DOHH2 (cell line): Measurements from ENCODE around the gene CHI3L1.

Source experiments
- H3F3A ChIP-seq: fragments of 200-600 bp; sonication (generic), shearing (Covaris generic); 2 replicates; pipeline ENCODE4 v1.6.0; 2016; ENCODE audit warnings: antibody characterized with exemption, mild to moderate bottlenecking; ENCODE audit not compliant: control insufficient read depth, insufficient read depth
- H3K27ac ChIP-seq: fragments of 200-600 bp; sonication (generic); 2 replicates; pipeline ENCODE4 v1.5.1; 2014; ENCODE audit warnings: low read depth, mild to moderate bottlenecking, low read length, moderate library complexity
- H3K27me3 ChIP-seq: fragments of 200-600 bp; sonication (generic); 2 replicates; pipeline ENCODE4 v1.6.1; 2014; ENCODE audit warnings: mild to moderate bottlenecking, low read length, mixed read lengths; ENCODE audit not compliant: control insufficient read depth
- H3K36me3 ChIP-seq: fragments of 200-600 bp; sonication (generic); 2 replicates; pipeline ENCODE4 v1.6.1; 2014; ENCODE audit warnings: mild to moderate bottlenecking, low read length, moderate library complexity, mixed read lengths; ENCODE audit not compliant: control insufficient read depth
- H3K4me1 ChIP-seq: fragments of 200-600 bp; sonication (generic); 2 replicates; pipeline ENCODE4 v1.6.1; 2014; ENCODE audit warnings: mild to moderate bottlenecking, low read length, mixed read lengths; ENCODE audit not compliant: control insufficient read depth
- H3K4me2 ChIP-seq: fragments of 200-600 bp; sonication (generic); 2 replicates; pipeline ENCODE4 v1.6.0; 2014; ENCODE audit warnings: mild to moderate bottlenecking, low read length, moderate library complexity
- H3K4me3 ChIP-seq: fragments of 200-600 bp; sonication (generic); 2 replicates; pipeline ENCODE4 v1.5.1; 2014; ENCODE audit warnings: mild to moderate bottlenecking, low read length, mixed read lengths
- H3K79me2 ChIP-seq: fragments of 200-600 bp; sonication (generic); 2 replicates; pipeline ENCODE4 v1.6.1; 2014; ENCODE audit warnings: mild to moderate bottlenecking, low read length, mixed read lengths; ENCODE audit not compliant: control insufficient read depth
- H3K9me2 ChIP-seq: fragments of 200-600 bp; sonication (generic); replicated peaks from 2 replicates; pipeline ENCODE4 v1.6.1; 2014; ENCODE audit warnings: mild to moderate bottlenecking, low read length, mixed read lengths; ENCODE audit not compliant: control insufficient read depth
- H3K9me3 ChIP-seq: fragments of 200-600 bp; sonication (generic); 2 replicates; pipeline ENCODE4 v1.6.1; 2014; ENCODE audit warnings: antibody characterized with exemption, low read length, mixed read lengths; ENCODE audit not compliant: control insufficient read depth, insufficient read depth
- H4K20me1 ChIP-seq: fragments of 200-600 bp; sonication (generic); 2 replicates; pipeline ENCODE4 v1.6.0; 2014; ENCODE audit warnings: low read depth, mild to moderate bottlenecking, antibody characterized with exemption, low read length, moderate library complexity; ENCODE audit not compliant: control insufficient read depth, insufficient read depth
- EZH2phosphoT487 ChIP-seq: fragments of 200-600 bp; sonication (generic); IDR thresholded peaks from 2 replicates; pipeline ENCODE4 v1.6.1; 2017; ENCODE audit warnings: borderline replicate concordance, mild to moderate bottlenecking, antibody characterized with exemption, low read length, moderate library complexity, mixed read lengths
- TF ChIP-seq, protein P1 (sequence below): fragments of 200-600 bp; sonication (generic); IDR thresholded peaks from one replicate; pipeline ENCODE4 v1.5.1; 2014; ENCODE audit warnings: antibody characterized with exemption, mild to moderate bottlenecking, low read depth, low read length; ENCODE audit not compliant: poor library complexity, severe bottlenecking

CHI3L1 gene

DNA sequence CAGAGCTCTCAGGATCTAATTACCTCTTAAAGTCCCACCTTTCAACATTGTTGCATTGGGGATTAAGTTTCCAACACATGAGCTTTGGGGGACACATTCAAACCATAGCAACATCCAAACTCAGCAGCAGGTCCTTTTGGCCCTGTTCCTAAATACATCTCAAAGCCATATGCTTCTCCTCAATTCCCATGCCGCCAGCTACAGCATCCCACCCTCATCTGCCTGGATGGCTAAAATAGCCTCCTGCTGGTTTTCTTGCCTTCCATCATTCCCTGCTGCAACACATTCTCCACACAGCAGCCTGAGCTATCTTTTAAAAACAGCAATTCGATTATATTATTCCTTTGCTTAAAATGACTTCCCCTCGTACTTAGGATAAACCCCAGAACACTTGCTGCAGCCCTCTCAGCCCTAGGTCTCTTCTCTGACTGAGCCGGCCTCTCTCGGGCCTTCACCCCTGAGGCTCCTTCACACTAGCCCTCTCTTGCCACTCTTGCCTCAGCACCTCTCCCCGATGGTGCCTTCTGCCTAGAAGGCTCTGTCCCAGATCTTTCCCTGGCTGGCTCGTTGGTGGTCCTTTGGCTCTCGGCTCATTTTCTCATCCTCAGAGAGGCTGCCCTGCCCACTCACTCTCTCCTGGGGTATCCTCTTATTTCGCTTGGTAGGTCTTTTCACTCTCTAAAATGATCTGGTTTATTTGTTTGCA lies 27.4 kb downstream of the CHI3L1 start:
- Histone ChIP-seq H3K4me1 (no peaks in the 10 kb centered on the region), H3K9me3 (no peaks in the 10 kb centered on the region), H3K27me3 (peaks cover 35% of the 10 kb centered on the region), H3K27ac (no peak overlapping the region), H3K4me2 (no peak overlapping the region), H3K36me3 (no peaks in the 10 kb centered on the region), H3K79me2 (no peaks in the 10 kb centered on the region), H4K20me1 (no peaks in the 10 kb centered on the region), H3F3A (no peaks in the 10 kb centered on the region), H3K4me3 (no peak overlapping the region), H3K9me2 (no peaks in the 10 kb centered on the region)
- TF ChIP-seq, protein P1, sequence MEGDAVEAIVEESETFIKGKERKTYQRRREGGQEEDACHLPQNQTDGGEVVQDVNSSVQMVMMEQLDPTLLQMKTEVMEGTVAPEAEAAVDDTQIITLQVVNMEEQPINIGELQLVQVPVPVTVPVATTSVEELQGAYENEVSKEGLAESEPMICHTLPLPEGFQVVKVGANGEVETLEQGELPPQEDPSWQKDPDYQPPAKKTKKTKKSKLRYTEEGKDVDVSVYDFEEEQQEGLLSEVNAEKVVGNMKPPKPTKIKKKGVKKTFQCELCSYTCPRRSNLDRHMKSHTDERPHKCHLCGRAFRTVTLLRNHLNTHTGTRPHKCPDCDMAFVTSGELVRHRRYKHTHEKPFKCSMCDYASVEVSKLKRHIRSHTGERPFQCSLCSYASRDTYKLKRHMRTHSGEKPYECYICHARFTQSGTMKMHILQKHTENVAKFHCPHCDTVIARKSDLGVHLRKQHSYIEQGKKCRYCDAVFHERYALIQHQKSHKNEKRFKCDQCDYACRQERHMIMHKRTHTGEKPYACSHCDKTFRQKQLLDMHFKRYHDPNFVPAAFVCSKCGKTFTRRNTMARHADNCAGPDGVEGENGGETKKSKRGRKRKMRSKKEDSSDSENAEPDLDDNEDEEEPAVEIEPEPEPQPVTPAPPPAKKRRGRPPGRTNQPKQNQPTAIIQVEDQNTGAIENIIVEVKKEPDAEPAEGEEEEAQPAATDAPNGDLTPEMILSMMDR: no peak
- TF ChIP-seq EZH2phosphoT487: no peak

DNA sequence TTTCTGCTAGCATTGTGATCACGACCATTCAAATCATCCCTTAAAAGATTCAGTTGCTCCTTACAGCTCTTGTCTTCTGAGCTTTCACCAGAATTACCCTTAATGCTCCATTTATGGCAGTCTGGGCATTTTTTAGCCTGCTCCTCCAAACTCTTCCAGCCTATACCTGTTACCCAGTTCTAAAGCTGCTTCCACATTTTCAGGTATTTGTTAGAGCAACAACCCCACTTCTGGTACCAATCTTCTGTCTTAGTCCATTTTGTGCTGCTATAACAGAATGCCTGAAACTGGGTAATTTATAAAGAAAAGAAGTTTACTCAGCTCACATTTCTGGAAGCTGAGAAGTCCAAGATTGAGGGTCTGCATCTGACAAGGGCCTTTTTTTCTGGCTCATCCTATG lies 28.1 kb downstream of the CHI3L1 start:
- Histone ChIP-seq H3K79me2 (no peaks in the 10 kb centered on the region), H4K20me1 (no peaks in the 10 kb centered on the region), H3K4me2 (no peak overlapping the region), H3K36me3 (no peaks in the 10 kb centered on the region), H3K27me3 (peaks cover 37% of the 10 kb centered on the region), H3K4me3 (no peak overlapping the region), H3K9me3 (no peaks in the 10 kb centered on the region), H3K9me2 (no peaks in the 10 kb centered on the region), H3F3A (no peaks in the 10 kb centered on the region), H3K4me1 (no peaks in the 10 kb centered on the region), H3K27ac (no peak overlapping the region)
- TF ChIP-seq, protein P1: no peak
- TF ChIP-seq EZH2phosphoT487: no peak

DNA sequence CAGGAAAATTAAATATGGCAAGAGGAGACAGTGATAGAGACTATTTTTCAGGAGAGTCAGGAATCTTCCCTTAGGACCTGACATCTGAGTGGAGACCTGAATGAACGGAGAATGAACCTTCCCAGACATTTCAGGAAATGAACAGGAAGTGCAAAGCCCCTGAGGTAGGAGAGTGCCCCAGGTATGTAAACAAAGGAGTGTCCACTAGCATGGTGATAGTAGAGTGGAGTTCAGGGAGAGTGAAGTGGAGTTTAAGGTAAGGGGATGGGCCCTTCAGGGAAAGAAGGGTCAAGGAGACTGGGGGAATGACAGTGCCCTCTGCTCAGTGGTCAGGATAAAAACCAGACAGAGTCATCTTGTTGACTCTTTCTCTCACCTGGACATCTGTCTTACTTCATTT lies 30.2 kb downstream of the CHI3L1 start:
- H3K9me2 ChIP-seq: no peaks in the 10 kb centered on the region
- no peaks in the 10 kb centered on the region for H3K36me3 ChIP-seq
- H3K9me3 ChIP-seq: no peaks in the 10 kb centered on the region
- H3K4me1 ChIP-seq: no peaks in the 10 kb centered on the region
- H3F3A ChIP-seq: no peaks in the 10 kb centered on the region
- H3K27ac ChIP-seq: no peak overlapping the region
- TF ChIP-seq, protein P1: no peak
- TF ChIP-seq EZH2phosphoT487: no peak
- H3K79me2 ChIP-seq: no peaks in the 10 kb centered on the region
- H3K27me3 ChIP-seq: peaks cover 29% of the 10 kb centered on the region
- no peak overlapping the region for H3K4me3 ChIP-seq
- H4K20me1 ChIP-seq: no peaks in the 10 kb centered on the region
- no peak overlapping the region for H3K4me2 ChIP-seq
